OCI-LY7 (cell line): Measurements from ENCODE around the gene CCDC190. TPM values are rescaled to one million over a fixed set of nuclear protein-coding genes. Genes with fewer than 3 reads are reported as not detected.

Experiments
- BruUV-seq: library from RNA; stranded (reverse); fragments of 400-500 nt; replicated peaks from 2 replicates; lab custom pipeline; 2021; lab: Mats Ljungman, UMichigan
- CTCF ChIA-PET: fragments of 300-600 bp; sonication (Branson Sonifier 250); formaldehyde crosslinking; loops from one replicate; lab custom pipeline; 2022; ENCODE audit warnings: antibody characterized with exemption; ENCODE audit not compliant: unreplicated experiment; lab: Charles Lee
- POLR2A ChIA-PET: fragments of 300-600 bp; sonication (Branson Sonifier 250); formaldehyde crosslinking; loops from one replicate; lab custom pipeline; 2022; ENCODE audit warnings: antibody characterized with exemption; lab: Charles Lee
- DNase-seq: peaks from one replicate; pipeline ENCODE4 v3.0.0-alpha.2; 2015; ENCODE audit warnings: low spot score
- H2AFZ ChIP-seq: fragments of 200-600 bp; sonication (generic), shearing (Covaris generic); 2 replicates; pipeline ENCODE4 v1.6.1; 2014; ENCODE audit warnings: mild to moderate bottlenecking, antibody characterized with exemption, low read length, moderate library complexity
- H3K27ac ChIP-seq: fragments of 200-600 bp; sonication (generic); 2 replicates; pipeline ENCODE4 v1.5.1; 2014; ENCODE audit warnings: mixed run types, low read depth, mild to moderate bottlenecking, moderate library complexity, low read length, inconsistent platforms; ENCODE audit not compliant: poor library complexity, severe bottlenecking
- H3K36me3 ChIP-seq: fragments of 200-600 bp; sonication (generic); 2 replicates; pipeline ENCODE4 v1.6.1; 2014; ENCODE audit warnings: mild to moderate bottlenecking, antibody characterized with exemption, low read length, moderate library complexity, mixed read lengths; ENCODE audit not compliant: insufficient read depth
- H3K4me1 ChIP-seq: fragments of 200-600 bp; sonication (generic); 2 replicates; pipeline ENCODE4 v1.5.1; 2014; ENCODE audit warnings: mild to moderate bottlenecking, low read length; ENCODE audit not compliant: insufficient read depth, poor library complexity, severe bottlenecking
- H3K4me2 ChIP-seq: fragments of 200-600 bp; sonication (generic); 2 replicates; pipeline ENCODE4 v1.6.1; 2014; ENCODE audit warnings: mild to moderate bottlenecking, low read length
- H3K4me3 ChIP-seq: fragments of 200-600 bp; sonication (generic); 2 replicates; pipeline ENCODE4 v1.5.1; 2014; ENCODE audit warnings: mild to moderate bottlenecking, low read depth, low read length; ENCODE audit not compliant: poor library complexity, severe bottlenecking
- H3K79me2 ChIP-seq: fragments of 200-600 bp; sonication (generic); 2 replicates; pipeline ENCODE4 v1.6.1; 2016; ENCODE audit warnings: low read depth, mild to moderate bottlenecking, low read length, moderate library complexity, mixed read lengths; ENCODE audit not compliant: insufficient read depth
- H3K9me2 ChIP-seq: fragments of 200-600 bp; sonication (generic); 2 replicates; pipeline ENCODE4 v1.6.1; 2016; ENCODE audit warnings: mild to moderate bottlenecking, low read length, mixed read lengths; ENCODE audit not compliant: insufficient read depth
- H3K9me3 ChIP-seq: fragments of 200-600 bp; sonication (generic); 2 replicates; pipeline ENCODE4 v1.6.1; 2014; ENCODE audit warnings: mild to moderate bottlenecking, mixed run types, low read length, mixed read lengths
- H4K20me1 ChIP-seq: fragments of 200-600 bp; sonication (generic); 2 replicates; pipeline ENCODE4 v1.6.1; 2014; ENCODE audit warnings: mild to moderate bottlenecking, antibody characterized with exemption, low read length, moderate library complexity, mixed read lengths; ENCODE audit not compliant: insufficient read depth
- CTCF ChIP-seq: fragments of 200-600 bp; sonication (generic); conservative IDR thresholded peaks from 2 replicates; pipeline ENCODE4 v1.5.1; 2014; ENCODE audit warnings: mild to moderate bottlenecking, antibody characterized with exemption, low read length, moderate library complexity, mixed read lengths
- EZH2phosphoT487 ChIP-seq: fragments of 200-600 bp; sonication (generic); IDR thresholded peaks from 2 replicates; pipeline ENCODE4 v1.6.1; 2018; ENCODE audit warnings: low read depth, borderline replicate concordance, mild to moderate bottlenecking, mixed run types, antibody characterized with exemption, low read length, moderate library complexity, mixed read lengths
- intact Hi-C: fragments of 100-400 bp; cut with micrococcal nuclease; formaldehyde crosslinking; loops from one replicate; pipeline ENCODE4 v1.10.0; 2022; ENCODE audit not compliant: unreplicated experiment
- total RNA-seq, 2 experiments: library from RNA; depleted of rRNA in 1 of 2; stranded (reverse); fragments of >200 nt in 1 of 2; shearing (Covaris generic) in 1 of 2; gene quantifications; 2 replicates each; pipeline ENCODE4 v1.2.3, GENCODE V29; 2014 to 2022

CCDC190 gene
- total RNA-seq, 2 experiments from 2014 or later = not detected

GRCh38 chr1:162868972-162869371, 8.0 kb upstream of the CCDC190 start:
- intact Hi-C loops = no loop called here
- Histone ChIP-seq H2AFZ (no peak overlapping the region), H3K4me2 (no peak overlapping the region), H3K27ac (no peak overlapping the region), H3K9me3 (no peaks in the 10 kb centered on the region), H3K4me3 (no peak overlapping the region), H4K20me1 (no peaks in the 10 kb centered on the region), H3K9me2 (no peaks in the 10 kb centered on the region), H3K79me2 (no peaks in the 10 kb centered on the region), H3K4me1 (no peaks in the 10 kb centered on the region), H3K36me3 (no peaks in the 10 kb centered on the region)
- TF ChIP-seq EZH2phosphoT487 (no peak), CTCF (no peak)
- BruUV-seq = no TSS peak
- ChIA-PET POLR2A (no interaction called here), CTCF (no interaction called here)
- DNase-seq = no peak

DNA sequence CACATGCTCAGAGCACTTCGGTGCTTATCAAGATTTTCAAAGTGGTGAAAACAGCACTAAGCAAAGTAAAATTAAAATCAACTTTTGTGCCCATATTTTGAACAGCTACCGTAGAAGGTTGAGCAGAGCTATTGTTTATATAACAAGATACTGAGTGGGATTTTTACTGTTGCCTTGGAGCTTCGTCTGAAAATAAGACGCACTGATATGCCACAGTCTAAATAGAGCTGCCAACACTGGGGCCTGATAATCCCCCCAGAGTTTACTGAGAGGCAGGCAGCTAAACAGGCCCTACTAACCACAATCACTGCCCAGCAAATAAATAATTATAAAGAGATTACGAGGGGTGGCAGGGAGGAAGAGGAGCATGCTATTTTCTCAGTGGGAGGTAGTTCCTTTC, 650 bp upstream of the CCDC190 start:
- ChIA-PET CTCF (no interaction called here), POLR2A (interaction anchor here (0.6 kb wide), 1 partner anchor 20 kb away, joined by 4 read pairs; no protein-coding TSS in a partner anchor)
- H2AFZ ChIP-seq = no peak overlapping the region
- H3K4me2 ChIP-seq = no peak overlapping the region
- no TSS peak for BruUV-seq
- H3K79me2 ChIP-seq = no peaks in the 10 kb centered on the region
- DNase-seq = no peak
- H3K4me3 ChIP-seq = no peak overlapping the region
- intact Hi-C loops = no loop called here
- H3K9me2 ChIP-seq = no peaks in the 10 kb centered on the region
- H4K20me1 ChIP-seq = no peaks in the 10 kb centered on the region
- TF ChIP-seq CTCF (no peak), EZH2phosphoT487 (no peak)
- no peaks in the 10 kb centered on the region for H3K9me3 ChIP-seq
- no peak overlapping the region for H3K27ac ChIP-seq
- no peaks in the 10 kb centered on the region for H3K4me1 ChIP-seq
- no peaks in the 10 kb centered on the region for H3K36me3 ChIP-seq

- TF ChIP-seq CTCF = no peak
- no peak for TF ChIP-seq EZH2phosphoT487
- Histone ChIP-seq H3K4me1 (no peaks in the 10 kb centered on the region), H3K9me2 (no peaks in the 10 kb centered on the region), H3K36me3 (no peaks in the 10 kb centered on the region), H4K20me1 (no peaks in the 10 kb centered on the region), H3K4me3 (no peak overlapping the region), H3K9me3 (no peaks in the 10 kb centered on the region), H2AFZ (no peak overlapping the region), H3K4me2 (no peak overlapping the region), H3K27ac (no peak overlapping the region), H3K79me2 (no peaks in the 10 kb centered on the region)
- DNase-seq = no peak
- intact Hi-C loops = no loop called here
- BruUV-seq = no TSS peak
- POLR2A ChIA-PET = interaction anchor here (1.0 kb wide), 1 partner anchor 17 kb away, joined by 3 read pairs; no protein-coding TSS in a partner anchor
- CTCF ChIA-PET = no interaction called here
Measured at GRCh38 chr1:162859191-162859590, 1.8 kb downstream of the CCDC190 start.
